Mononuclear cell (primary cell): ENCODE results near the gene CYSRT1. TPM values are rescaled to one million over a fixed set of nuclear protein-coding genes. Genes with fewer than 3 reads are reported as not detected.
A peak's percentile ranks its signal among the peaks of the same experiment; 100 is the strongest.
"Not testable (repeated sequence)": the region's sequence is repeated elsewhere in the genome, so short reads cannot be mapped to it uniquely, and the experiment has no call there.

Experiments
- H3K27me3 ChIP-seq: 2 replicates; pipeline ENCODE4 v1.6.0; 2011; ENCODE audit warnings: low read length, control low read depth; ENCODE audit not compliant: insufficient read depth
- H3K4me1 ChIP-seq: 2 replicates; pipeline ENCODE4 v1.5.1; 2011; ENCODE audit warnings: mild to moderate bottlenecking, low read length, control low read depth; ENCODE audit not compliant: insufficient read depth
- H3K4me3 ChIP-seq: 2 replicates; pipeline ENCODE4 v1.5.1; 2011; ENCODE audit warnings: mild to moderate bottlenecking, low read length, moderate library complexity
- H3K9me3 ChIP-seq: 2 replicates; pipeline ENCODE4 v1.5.1; 2011; ENCODE audit warnings: low read depth, mild to moderate bottlenecking, control low read depth, low read length
- total RNA-seq: library from RNA; depleted of rRNA; stranded (reverse); fragments of >200 nt; gene quantifications from one replicate; pipeline ENCODE4 v1.2.3, GENCODE V29; 2012

CYSRT1 gene
- total RNA-seq, 1 donor: 0.21 TPM

GRCh38 chr9:137254624-137255447, 29.9 kb downstream of the CYSRT1 start, which contains the start of gene NELFB:
Gene NELFB (plus strand): TSS chr9:137255327.
- Histone ChIP-seq H3K4me3 (peak within 1 kb of the TSS; percentile 88), H3K27me3 (no peaks in the 10 kb centered on the region), H3K9me3 (no peaks in the 10 kb centered on the region), H3K4me1 (peaks cover 25% of the 10 kb centered on the region)

DNA sequence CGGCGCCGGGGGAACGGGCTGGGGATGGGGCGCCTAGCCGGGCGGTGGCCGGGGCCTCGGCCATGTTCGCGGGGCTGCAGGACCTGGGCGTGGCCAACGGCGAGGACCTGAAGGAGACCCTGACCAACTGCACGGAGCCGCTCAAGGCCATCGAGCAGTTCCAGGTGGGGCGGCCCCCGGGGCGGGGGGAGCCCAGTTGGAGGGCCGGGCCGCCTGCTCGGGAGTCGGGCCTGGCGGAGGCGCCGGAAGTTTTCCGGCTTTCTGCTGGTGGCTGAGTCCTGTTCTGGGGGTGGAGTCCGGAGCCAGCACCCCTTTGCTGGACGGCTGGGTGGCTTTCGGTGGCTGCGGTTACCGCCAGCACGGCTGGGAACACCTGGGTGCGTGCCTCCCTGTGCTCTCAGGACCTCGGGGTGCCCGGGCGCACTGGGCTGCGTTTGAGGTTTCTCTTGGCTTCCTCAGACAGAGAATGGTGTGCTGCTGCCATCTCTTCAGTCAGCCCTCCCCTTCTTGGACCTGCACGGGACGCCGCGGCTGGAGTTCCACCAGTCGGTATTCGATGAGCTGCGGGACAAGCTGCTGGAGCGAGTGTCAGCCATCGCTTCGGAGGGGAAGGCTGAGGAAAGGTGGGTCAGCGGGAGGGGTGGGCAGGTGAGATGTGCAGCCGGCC, 30.6 kb downstream of the CYSRT1 start:
- H3K9me3 ChIP-seq: no peaks in the 10 kb centered on the region
- peak overlapping the region; percentile 88 for H3K4me3 ChIP-seq
- H3K27me3 ChIP-seq: no peaks in the 10 kb centered on the region
- H3K4me1 ChIP-seq: peaks cover 25% of the 10 kb centered on the region

DNA sequence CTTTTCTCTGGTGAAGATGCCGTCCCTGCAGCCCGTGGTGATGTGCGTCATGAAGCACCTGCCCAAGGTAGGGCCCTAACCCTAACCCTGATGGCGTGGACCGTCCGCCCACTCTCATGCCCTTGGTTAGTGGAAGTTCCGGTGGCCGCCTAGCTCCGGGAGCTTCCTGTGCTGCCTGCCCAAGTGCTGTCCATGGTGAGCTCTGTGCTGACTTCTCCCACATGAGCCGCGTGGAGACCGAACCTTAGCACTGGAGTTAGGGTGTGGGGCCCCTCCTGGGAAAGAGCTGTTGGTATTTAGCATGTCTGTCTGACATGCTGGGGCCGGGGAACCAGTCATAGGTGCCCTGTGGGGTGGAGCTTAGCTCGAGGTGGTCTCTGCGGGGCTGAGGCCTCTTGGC, 31.4 kb downstream of the CYSRT1 start:
- Histone ChIP-seq H3K4me1 (peaks cover 25% of the 10 kb centered on the region), H3K4me3 (no peak overlapping the region), H3K9me3 (no peaks in the 10 kb centered on the region), H3K27me3 (no peaks in the 10 kb centered on the region)

- Histone ChIP-seq H3K9me3 (no peaks in the 10 kb centered on the region), H3K27me3 (no peaks in the 10 kb centered on the region), H3K4me1 (peaks cover 25% of the 10 kb centered on the region)
These were observed 31.9 kb downstream of the CYSRT1 start for GRCh38 chr9:137256856-137257255.

DNA sequence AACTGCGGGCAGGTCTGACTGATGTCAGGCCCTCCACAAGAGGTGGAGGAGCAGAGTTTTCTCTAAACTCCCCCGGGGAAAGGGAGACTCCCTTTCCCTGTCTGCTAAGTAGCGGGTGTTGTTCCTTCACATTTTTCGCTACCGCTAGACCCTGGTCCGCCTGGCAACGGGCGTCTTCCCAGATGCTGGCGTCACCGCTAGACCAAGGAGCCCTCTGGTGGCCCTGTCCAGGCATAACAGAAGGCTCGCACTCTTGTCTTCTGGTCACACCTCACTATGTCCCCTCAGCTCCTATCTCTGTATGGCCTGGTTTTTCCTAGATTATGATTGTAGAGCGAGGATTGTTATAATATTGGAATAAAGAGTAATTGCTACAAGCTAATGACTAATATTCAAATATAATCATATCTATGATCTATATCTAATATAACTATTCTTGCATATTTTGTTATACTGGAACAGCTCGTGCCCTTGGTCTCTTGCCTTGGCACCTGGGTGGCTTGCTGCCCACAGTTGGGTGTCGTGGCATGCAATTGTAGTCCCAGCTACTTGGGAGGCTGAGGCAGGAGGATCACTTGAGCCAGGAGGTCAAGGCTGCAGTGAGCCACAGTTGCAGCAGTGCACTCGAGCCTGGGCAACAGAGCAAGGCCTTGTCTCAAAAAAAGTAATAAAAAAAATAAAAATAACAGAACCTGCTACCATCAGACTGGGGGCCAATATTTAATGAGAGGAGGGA, 37.4 kb downstream of the CYSRT1 start:
- H3K9me3 ChIP-seq, H3K27me3 ChIP-seq, H3K4me1 ChIP-seq, H3K4me3 ChIP-seq: not testable (repeated sequence)

More at GRCh38 chr9:137256856-137257255, 31.9 kb downstream of the CYSRT1 start:
- H3K4me3 ChIP-seq: no peak overlapping the region

GRCh38 chr9:137262909-137263285, 37.9 kb downstream of the CYSRT1 start:
- H3K4me1 ChIP-seq: peaks cover 5% of the 10 kb centered on the region
- H3K4me3 ChIP-seq: no peak overlapping the region
- H3K27me3 ChIP-seq: no peaks in the 10 kb centered on the region
- H3K9me3 ChIP-seq: no peaks in the 10 kb centered on the region

DNA sequence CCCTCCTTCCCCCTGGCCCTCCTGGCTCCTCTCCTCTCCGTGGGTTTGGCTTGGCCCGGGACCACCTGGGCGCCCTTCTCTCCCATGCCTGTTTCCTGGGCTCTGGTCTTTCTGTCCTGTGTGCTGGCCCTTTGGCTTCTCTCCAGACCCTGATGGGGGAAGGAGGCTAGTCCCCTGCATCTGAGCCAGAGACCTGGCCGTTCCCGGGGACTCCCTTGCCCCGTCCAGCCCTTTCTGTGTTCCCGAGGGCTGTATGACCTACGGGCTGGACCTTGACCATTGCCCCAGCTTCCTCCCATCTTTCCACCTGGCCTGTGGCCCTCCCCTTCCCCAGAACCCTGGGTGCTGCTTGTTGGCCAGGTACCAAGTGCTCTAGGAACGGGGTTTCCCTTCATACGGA, 38.5 kb downstream of the CYSRT1 start:
- Histone ChIP-seq H3K27me3 (no peaks in the 10 kb centered on the region), H3K4me3 (no peak overlapping the region), H3K9me3 (no peaks in the 10 kb centered on the region), H3K4me1 (peaks cover 10% of the 10 kb centered on the region)

DNA sequence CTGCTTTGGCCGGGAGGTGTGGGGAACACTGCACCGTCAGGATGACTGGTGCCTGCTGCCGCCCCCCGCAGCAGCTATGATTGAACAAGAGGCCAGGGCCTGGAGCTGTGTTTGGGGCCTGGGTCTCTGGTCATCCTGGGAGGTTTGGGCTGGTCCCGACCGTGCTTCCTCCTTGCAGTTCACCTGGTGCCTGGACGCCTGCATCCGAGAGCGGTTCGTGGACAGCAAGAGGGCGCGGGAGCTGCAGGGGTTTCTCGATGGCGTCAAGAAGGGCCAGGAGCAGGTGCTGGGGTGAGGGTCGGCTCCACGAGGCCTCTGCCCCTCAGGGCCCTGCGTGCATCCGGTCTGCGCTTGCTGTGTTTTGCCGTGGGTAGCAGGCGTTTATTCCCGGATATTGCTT, 39.1 kb downstream of the CYSRT1 start:
- Histone ChIP-seq H3K4me3 (no peak overlapping the region), H3K9me3 (no peaks in the 10 kb centered on the region), H3K4me1 (peaks cover 15% of the 10 kb centered on the region), H3K27me3 (no peaks in the 10 kb centered on the region)

GRCh38 chr9:137265496-137266161, 40.7 kb downstream of the CYSRT1 start:
- Histone ChIP-seq H3K9me3 (no peaks in the 10 kb centered on the region), H3K4me3 (no peak overlapping the region), H3K4me1 (peaks cover 16% of the 10 kb centered on the region), H3K27me3 (no peaks in the 10 kb centered on the region)

- Histone ChIP-seq H3K4me1 (peaks cover 19% of the 10 kb centered on the region), H3K9me3 (no peaks in the 10 kb centered on the region), H3K27me3 (no peaks in the 10 kb centered on the region), H3K4me3 (no peak overlapping the region)
These were observed 41.2 kb downstream of the CYSRT1 start for GRCh38 chr9:137266162-137266527.

DNA sequence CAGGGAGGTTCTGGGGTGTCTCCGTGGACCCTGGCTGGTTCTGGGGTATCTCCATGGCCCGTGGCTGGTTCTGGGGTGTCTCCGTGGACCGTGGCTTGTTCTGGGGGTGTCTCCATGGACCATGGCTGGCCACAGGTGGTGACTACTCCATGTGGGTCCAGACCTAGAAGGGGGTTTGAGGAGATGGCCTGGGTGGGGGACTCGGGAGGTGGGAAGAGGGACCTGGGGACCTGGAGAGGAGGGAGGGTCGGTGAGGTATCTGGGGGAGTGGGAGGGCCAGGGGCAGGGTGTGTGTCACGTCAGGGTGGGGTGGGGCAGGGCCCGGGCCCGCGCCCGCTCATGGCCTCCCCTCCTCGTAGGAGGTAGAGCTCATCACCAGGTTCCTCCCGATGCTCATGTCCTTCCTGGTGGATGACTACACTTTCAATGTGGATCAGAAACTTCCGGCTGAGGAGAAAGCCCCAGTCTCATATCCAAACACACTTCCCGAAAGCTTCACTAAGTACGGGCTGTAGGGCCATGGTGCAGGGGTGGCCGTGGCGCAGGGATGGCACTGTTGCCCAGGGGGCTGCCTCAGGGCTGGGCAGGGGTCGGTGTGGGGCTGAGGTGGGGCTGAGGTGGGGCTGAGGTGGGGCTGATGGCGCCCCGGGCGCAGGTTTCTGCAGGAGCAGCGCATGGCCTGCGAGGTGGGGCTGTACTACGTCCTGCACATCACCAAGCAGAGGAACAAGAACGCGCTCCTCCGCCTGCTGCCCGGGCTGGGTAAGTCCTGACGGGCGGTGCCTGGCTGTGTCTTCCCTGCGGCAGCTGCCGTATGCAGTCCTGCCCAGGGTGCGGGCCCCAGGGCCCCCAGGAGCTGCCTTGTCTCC, 41.8 kb downstream of the CYSRT1 start:
- no peaks in the 10 kb centered on the region for H3K27me3 ChIP-seq
- H3K9me3 ChIP-seq: no peaks in the 10 kb centered on the region
- H3K4me3 ChIP-seq: no peak overlapping the region
- H3K4me1 ChIP-seq: peaks cover 20% of the 10 kb centered on the region

DNA sequence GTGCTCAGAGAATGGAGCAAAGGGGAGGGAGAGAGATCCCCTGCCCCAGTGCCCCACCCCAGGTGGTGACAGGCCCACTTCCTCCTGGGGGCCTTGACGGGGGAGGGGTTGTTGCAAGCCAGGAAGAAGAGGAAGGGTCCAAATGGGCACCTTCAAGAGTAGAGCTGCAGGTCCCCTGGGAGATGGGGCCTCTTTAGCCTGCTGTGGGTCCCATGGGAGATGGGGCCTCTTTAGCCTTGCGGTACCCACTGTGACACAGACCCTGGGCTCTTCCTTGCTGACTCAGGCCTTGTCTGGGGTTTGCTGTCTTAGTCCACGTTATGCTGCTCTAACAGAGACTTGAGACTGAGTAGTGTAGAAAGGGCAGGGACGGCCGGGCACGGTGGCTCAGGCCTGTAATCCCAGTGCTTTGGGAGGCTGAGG, 43.0 kb downstream of the CYSRT1 start:
- Histone ChIP-seq H3K27me3 (no peaks in the 10 kb centered on the region), H3K4me1 (peaks cover 26% of the 10 kb centered on the region), H3K4me3 (no peak overlapping the region), H3K9me3 (no peaks in the 10 kb centered on the region)

GRCh38 chr9:137268538-137269201, 43.7 kb downstream of the CYSRT1 start:
- Histone ChIP-seq H3K9me3 (no peaks in the 10 kb centered on the region), H3K27me3 (no peaks in the 10 kb centered on the region), H3K4me3 (no peak overlapping the region), H3K4me1 (peaks cover 26% of the 10 kb centered on the region)
